Measurements from ENCODE around the gene RPL4. TPM values are rescaled to one million over a fixed set of nuclear protein-coding genes. Genes with fewer than 3 reads are reported as not detected.

RPL4 gene
- polyA plus RNA-seq, 2 donors: 2,290 to 3,299 TPM

Other genes with a start within 250 kb of the RPL4 start
- gene DIS3L, start 211.3 kb downstream of the RPL4 start, polyA plus RNA-seq: 1 to 10 TPM; 7.1 to 9.4 TPM
- gene TIPIN, start 148.2 kb downstream of the RPL4 start, polyA plus RNA-seq: 1 to 10 TPM; 6.3 to 7.7 TPM
- 10 to 100 TPM; 34.5 to 68.1 TPM for gene MAP2K1, start 117.9 kb downstream of the RPL4 start, polyA plus RNA-seq
- gene SNAPC5, start 7.1 kb downstream of the RPL4 start, polyA plus RNA-seq: 10 to 100 TPM; 18.5 to 25.1 TPM
- gene ZWILCH, start 471 bp upstream of the RPL4 start, polyA plus RNA-seq: 1 to 10 TPM; 4.5 to 7.9 TPM
- gene LCTL, start 61.1 kb upstream of the RPL4 start, polyA plus RNA-seq: not detected
- gene SMAD6, start 197.4 kb upstream of the RPL4 start, polyA plus RNA-seq: 1 to 10 TPM in 1 of 2 donors, under 1 TPM in 1; 0.75 to 1.6 TPM

All from esophagus (tissue), 2 donors.